Small intestine (tissue), 7 donors: ENCODE results near the gene COL23A1. TPM values are rescaled to one million over a fixed set of nuclear protein-coding genes. Genes with fewer than 3 reads are reported as not detected.

Source experiments
- DNase-seq, 2 donors: peaks; one replicate each; pipeline versions ENCODE4 v3.0.0 to v3.0.0-alpha.2; 2013
- FAIRE-seq: peaks from 2 replicates; lab custom pipeline; 2012; peaks lifted over from hg19 to GRCh38; lab: Jason Lieb, UNC
- H3K27ac ChIP-seq, 3 donors: one replicate each; pipeline ENCODE4 v1.5.1; 2013; ENCODE audit warnings: low read length in 2 of 3, mild to moderate bottlenecking in 2 of 3, control low read depth in 1 of 3, inconsistent platforms in 1 of 3, low read depth in 1 of 3, moderate library complexity in 1 of 3
- H3K27me3 ChIP-seq, 3 donors: one replicate each; pipeline ENCODE4 v1.6.1; 2013; ENCODE audit warnings: low read length in 3 of 3, inconsistent platforms in 1 of 3; ENCODE audit not compliant: control insufficient read depth in 3 of 3, insufficient read depth in 3 of 3
- H3K36me3 ChIP-seq, 3 donors: one replicate each; pipeline ENCODE4 v1.6.1; 2013; ENCODE audit warnings: low read length in 3 of 3, inconsistent platforms in 1 of 3, low read depth in 1 of 3, mild to moderate bottlenecking in 1 of 3, moderate library complexity in 1 of 3; ENCODE audit not compliant: control insufficient read depth in 3 of 3, insufficient read depth in 2 of 3
- H3K4me1 ChIP-seq, 3 donors: one replicate each; pipeline ENCODE4 v1.6.1; 2013; ENCODE audit warnings: low read length in 2 of 3, inconsistent platforms in 1 of 3, low read depth in 1 of 3, mild to moderate bottlenecking in 1 of 3, moderate library complexity in 1 of 3; ENCODE audit not compliant: control insufficient read depth in 3 of 3, insufficient read depth in 2 of 3
- H3K4me3 ChIP-seq, 3 donors: one replicate each; pipeline ENCODE4 v1.5.1; 2013; ENCODE audit warnings: low read length in 3 of 3, control low read depth in 1 of 3, inconsistent platforms in 1 of 3, low read depth in 1 of 3, mild to moderate bottlenecking in 1 of 3, moderate library complexity in 1 of 3
- H3K9me3 ChIP-seq, 2 donors: one replicate each; pipeline ENCODE4 v1.6.1; 2013; ENCODE audit warnings: low read depth in 1 of 2, low read length in 1 of 2; ENCODE audit not compliant: control insufficient read depth in 2 of 2, insufficient read depth in 1 of 2
- WGBS, 3 donors: extraction: QIAGEN DNeasy Blood & Tissue Kit; methylation state at CpG; one replicate each; pipeline ENCODE4 v1.1.7; 2013; 5-methylcytosine and 5-hydroxymethylcytosine counted together
- polyA plus RNA-seq, 4 donors: library from polyadenylated mRNA; stranded (reverse) in 3 of 4; unstranded in 1 of 4; fragments of 200-250 nt in 3 of 4; fragments of 120-200 nt in 1 of 4; gene quantifications; one replicate each; pipeline versions ENCODE4 v1.2.1 to v1.2.3, GENCODE V29; 2013
- donor health status: healthy with polysubstance abuse.
- donor health status: control.
- donor health status: control.
- donor health status: Bipolar disorder and iron deficiency.
- donor health status: healthy.

The COL23A1 gene
- polyA plus RNA-seq, 4 donors, result 1.4 to 3.2 (median 1.6) TPM; not detected in 1

DNA sequence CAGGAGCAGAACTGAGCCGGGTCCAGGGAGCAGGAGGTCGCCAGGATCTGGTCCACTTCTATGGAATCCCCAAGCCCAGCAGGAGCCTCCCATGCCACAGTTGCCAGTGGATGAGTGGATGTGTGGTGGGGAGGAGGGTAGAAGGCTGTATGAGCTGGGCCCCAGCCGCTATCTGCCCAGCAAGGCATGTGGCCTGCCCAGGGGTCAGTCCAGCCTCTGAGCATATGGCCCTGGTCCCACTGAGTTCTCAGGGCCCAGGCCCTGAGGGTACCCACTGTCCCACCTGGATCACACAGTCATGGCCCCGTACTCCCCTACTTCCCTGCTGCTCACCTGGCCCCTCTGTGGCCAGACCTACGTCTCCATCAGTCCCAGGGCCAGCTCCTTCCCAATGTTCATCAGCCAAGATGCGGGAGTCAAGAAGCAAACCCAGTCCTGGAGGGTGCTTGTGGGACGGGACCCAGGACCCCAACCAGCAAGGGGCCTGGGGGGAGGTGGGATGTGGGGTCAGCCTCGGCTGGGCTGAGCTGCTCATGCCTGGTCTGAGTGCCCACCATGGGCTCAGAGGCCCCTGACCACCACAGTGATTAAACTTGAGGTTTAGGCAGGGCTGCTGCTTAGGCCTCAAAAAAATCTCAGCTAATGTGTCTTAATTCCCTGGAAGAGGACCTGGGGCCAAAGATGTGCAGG lies 152.7 kb downstream of the COL23A1 start:
- Histone ChIP-seq H3K4me3 (no peak overlapping the region), H3K9me3 (no peaks in the 10 kb centered on the region), H3K4me1 (no peaks in the 10 kb centered on the region), H3K27ac (no peak overlapping the region), H3K27me3 (peaks cover 0 to 3% (median 0%) of the 10 kb centered on the region in 3 donors), H3K36me3 (no peaks in the 10 kb centered on the region)
- FAIRE-seq (no peak), DNase-seq (no peak)
- WGBS, 3 donors, result 60 to 89% (median 64%) methylated on average over 8 of the region's 8 CpGs

DNA sequence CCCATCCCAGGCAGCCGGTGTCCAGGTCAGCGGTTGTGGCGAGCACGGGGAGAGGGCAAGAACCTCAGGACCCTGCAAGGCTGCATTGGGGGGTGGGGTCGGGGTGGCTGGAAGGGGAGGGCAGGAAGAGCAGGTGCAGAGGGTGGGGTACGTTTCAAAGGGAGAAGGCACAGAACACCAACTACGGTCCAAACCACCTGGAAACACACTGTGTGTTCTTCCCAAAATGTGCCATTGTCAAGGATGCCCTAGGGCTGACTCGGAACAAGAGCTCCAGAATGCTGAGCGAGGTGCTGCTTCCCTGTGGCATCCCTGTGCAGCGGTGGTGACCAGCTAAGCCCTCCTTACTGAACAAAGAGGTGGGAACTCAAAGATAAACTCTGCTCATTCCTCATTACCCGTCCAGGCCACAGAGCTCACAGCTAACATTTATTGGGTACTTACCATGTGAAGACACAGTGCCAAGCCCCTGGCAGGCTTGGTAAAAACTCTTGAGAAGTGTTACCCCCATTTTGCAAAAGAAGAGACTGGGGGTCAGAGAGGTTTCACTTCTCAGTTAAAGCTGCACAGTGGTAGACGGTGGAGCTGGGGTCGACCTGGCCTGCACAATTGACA lies 153.8 kb downstream of the COL23A1 start:
- DNase-seq (no peak), FAIRE-seq (no peak)
- Histone ChIP-seq H3K4me3 (no peak overlapping the region), H3K36me3 (no peaks in the 10 kb centered on the region), H3K27me3 (peaks cover 0 to 3% (median 0%) of the 10 kb centered on the region in 3 donors), H3K9me3 (no peaks in the 10 kb centered on the region), H3K4me1 (no peaks in the 10 kb centered on the region), H3K27ac (no peak overlapping the region)
- WGBS, 3 donors, result 67 to 79% (median 67%) methylated on average over 13 of the region's 13 CpGs

DNA sequence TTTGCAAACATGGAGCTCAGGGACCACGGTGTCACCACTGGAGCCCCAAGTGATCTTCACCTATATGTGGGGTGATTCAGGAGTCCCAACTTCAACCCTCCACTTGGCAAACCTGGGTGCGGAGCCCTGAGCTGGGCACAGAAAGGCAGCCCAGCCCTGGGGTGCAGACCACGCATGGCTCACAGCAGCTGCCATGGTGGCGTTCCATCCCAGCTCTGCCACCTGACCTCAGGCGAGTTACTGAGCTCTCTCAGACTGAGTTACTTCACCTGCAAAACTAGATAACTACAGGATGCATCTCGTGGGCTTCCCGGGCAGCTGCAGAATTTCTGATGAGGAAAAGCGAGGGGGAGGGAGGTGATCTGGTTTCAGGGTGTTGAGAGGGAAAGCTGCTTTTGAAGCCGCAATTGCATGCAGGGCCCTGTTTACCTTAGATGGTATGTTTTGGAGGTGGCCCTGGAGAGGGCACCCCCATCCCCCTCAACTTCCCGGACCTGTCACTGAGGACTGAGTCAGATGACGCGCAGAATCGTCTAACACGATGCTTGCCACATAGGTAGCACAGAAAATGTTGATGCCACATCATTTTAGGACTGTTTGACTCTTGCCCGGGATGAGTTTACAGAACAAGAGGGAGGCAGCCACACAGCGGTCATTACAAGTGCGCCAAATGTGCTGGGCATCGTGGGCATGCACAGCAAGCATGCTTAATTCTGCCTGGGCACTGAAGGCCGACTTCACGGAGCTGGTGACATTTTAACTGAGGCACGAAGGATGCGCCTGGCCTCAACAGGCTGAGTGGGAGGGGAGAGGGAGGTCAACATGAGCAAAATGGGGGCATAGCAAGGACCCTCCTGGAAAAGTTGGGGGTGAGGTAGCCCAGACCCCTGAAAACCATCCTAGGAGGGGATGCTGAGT lies 154.6 kb downstream of the COL23A1 start:
- Histone ChIP-seq H3K36me3 (no peaks in the 10 kb centered on the region), H3K27me3 (peaks cover 0 to 3% (median 0%) of the 10 kb centered on the region in 3 donors), H3K9me3 (no peaks in the 10 kb centered on the region), H3K4me1 (no peaks in the 10 kb centered on the region), H3K4me3 (no peak overlapping the region), H3K27ac (no peak overlapping the region)
- FAIRE-seq (no peak), DNase-seq (no peak)
- WGBS, 3 donors, result 84% methylated on average over 22 of the region's 22 CpGs

DNA sequence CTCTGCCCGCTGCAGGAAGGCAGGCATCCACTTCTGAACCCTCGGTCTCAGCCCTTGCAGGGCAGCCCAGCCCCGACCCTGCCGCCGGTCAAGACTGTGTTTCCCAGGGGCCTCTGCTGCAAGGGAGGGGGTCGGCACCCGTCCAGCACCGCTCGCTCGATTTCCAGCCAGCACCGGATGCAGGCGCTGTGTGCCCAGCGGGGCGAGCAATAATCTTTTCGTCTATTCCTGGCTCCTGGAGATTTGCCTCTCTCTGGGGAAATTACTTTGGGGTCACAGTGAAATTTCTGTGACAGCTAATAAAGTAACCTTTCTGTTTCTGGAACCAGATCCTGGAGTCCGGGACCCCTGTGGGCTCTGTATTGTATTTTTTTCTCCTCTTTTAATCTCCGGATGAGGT lies 155.3 kb downstream of the COL23A1 start:
- peak in 1 of 2 donors; percentile 8 for DNase-seq
- Histone ChIP-seq H3K27me3 (peaks cover 0 to 3% (median 0%) of the 10 kb centered on the region in 3 donors), H3K4me3 (no peak overlapping the region), H3K9me3 (no peaks in the 10 kb centered on the region), H3K27ac (no peak overlapping the region), H3K4me1 (no peaks in the 10 kb centered on the region), H3K36me3 (no peaks in the 10 kb centered on the region)
- no peak for FAIRE-seq
- 72 to 81% (median 80%) methylated on average over 13 to 17 of the region's 17 CpGs for WGBS, 3 donors

DNA sequence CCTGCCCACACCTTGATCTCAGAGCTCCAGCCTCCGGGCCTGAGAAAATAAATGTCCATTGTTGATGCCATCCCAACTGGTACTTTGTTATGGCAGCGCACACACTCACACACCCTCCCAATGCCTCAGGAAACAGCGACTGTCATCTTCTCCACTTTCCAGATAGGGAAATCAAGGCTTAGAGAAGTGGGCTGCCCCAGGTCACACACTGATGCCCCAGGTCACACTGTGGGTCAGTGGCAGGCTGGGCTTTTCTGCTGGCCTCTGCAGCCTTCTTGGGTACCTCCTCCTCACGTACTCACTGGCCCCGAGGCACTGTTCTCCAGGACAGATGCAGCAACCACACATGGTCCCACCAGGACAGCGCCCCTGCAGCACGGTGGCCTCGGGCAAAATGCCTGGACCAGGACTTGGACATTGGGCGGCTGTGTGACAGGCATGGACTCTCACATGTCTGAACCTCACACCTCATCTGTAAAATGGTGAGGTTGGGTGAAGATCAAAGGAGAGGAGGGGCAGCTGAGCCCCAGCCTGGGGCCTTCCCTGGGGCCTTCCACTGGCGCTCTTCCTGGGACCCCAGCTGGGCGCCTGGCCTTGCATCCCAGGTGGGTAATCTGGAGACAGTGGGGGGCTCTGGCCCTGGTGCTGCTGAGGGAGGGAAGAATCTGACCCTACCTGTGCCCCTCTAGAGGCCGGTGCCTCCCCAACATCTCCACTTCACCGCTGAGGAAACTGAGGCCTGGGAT lies 156.0 kb downstream of the COL23A1 start:
- 81 to 90% (median 84%) methylated on average over 13 of the region's 13 CpGs for WGBS, 3 donors
- no peak for FAIRE-seq
- H3K36me3 ChIP-seq, result no peaks in the 10 kb centered on the region
- H3K27me3 ChIP-seq, result peaks cover 0 to under 1% (median 0%) of the 10 kb centered on the region in 3 donors
- H3K4me3 ChIP-seq, result no peak overlapping the region
- H3K27ac ChIP-seq, result no peak overlapping the region
- no peaks in the 10 kb centered on the region for H3K9me3 ChIP-seq
- no peaks in the 10 kb centered on the region for H3K4me1 ChIP-seq
- DNase-seq, result no peak

DNA sequence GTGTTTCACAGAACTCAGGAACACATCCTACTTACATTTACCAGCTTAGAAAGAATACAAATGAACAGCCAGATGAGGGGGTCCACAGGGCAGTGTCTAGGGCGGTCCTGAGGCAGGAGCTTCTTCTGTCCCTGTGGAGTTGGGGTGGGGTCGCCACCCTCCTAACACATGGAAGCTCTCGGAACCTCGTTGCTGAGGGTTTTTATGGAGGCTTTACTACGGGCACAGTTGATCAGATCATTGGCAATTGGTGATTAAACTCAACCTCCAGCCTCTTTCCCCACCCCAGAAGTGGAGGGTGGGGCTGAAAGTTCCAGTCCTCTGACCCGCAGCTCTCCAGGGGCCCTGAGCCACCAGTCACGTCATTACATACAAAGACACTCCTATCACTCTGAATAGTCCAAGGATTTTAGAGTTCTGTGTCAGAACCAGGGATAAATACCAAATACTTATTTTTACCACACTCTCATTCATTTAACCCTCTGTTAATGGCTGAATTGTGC lies 156.9 kb downstream of the COL23A1 start:
- FAIRE-seq, result no peak
- DNase-seq, result no peak
- no peak overlapping the region for H3K4me3 ChIP-seq
- no peaks in the 10 kb centered on the region for H3K36me3 ChIP-seq
- H3K27ac ChIP-seq, result no peak overlapping the region
- H3K9me3 ChIP-seq, result no peaks in the 10 kb centered on the region
- H3K4me1 ChIP-seq, result no peaks in the 10 kb centered on the region
- WGBS, 3 donors, result 48 to 77% (median 52%) methylated on average over 7 of the region's 7 CpGs
- H3K27me3 ChIP-seq, result no peaks in the 10 kb centered on the region

DNA sequence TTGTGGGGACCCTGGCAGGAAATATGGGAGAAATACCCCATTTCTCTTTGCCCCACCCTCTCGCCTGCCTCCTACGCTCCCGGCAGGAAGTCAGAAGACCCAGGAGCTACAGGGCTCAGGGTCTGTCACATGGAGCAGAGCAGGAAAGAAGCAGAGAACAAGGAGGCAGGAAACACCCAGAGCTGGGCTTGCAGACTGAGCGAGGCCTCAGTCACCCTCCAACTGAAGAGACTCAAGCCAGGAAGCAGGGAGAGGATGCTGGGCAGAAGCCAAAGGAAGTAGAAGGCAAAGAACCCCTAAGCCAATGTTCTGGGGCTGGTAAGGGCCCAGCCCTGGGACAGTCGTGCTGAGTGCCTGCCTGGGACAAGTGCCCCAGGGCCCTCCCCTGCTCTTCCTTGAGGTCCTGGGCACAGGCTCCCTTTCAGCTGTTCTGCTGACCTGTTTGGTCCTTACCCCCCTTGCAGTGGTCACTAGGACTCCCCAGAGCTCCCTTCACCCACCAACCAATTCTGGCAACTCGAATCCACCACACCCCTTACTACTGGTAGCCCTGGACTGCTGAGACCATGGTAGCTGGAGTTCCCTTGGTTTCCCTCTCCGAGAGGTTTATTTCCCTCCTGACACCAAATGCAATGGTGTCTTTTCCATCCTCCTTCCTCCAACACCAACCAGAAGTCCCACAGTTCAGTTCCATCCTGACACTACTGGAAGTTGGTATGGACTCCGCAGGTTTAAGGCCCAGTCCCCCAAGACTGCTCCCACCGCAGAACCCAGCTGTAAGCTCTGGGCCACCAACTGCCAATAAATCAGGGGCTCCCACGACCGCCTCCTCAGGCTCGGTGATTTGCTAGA lies 157.5 kb downstream of the COL23A1 start:
- no peaks in the 10 kb centered on the region for H3K9me3 ChIP-seq
- no peaks in the 10 kb centered on the region for H3K36me3 ChIP-seq
- no peaks in the 10 kb centered on the region for H3K4me1 ChIP-seq
- 78 to 81% (median 78%) methylated on average over 12 of the region's 12 CpGs for WGBS, 3 donors
- FAIRE-seq, result no peak
- H3K27ac ChIP-seq, result no peak overlapping the region
- H3K4me3 ChIP-seq, result no peak overlapping the region
- DNase-seq, result no peak
- no peaks in the 10 kb centered on the region for H3K27me3 ChIP-seq
